ENCODE measurements around the gene MEA1. TPM values are rescaled to one million over a fixed set of nuclear protein-coding genes. Genes with fewer than 3 reads are reported as not detected.

Gene MEA1
- polyA plus RNA-seq, 1 experiment = 86.5 TPM

GRCh38 chr6:43054206-43054943 lies 40.6 kb upstream of the MEA1 start:
- ChIA-PET POLR2A (interaction anchor here (0.6 to 2.6 kb wide), 19 partner anchors 9 to 630 kb away, joined by 3 to 25 read pairs (median 4); partner anchors contain the start of genes CNPY3, CUL9, KLHDC3 and MEA1), CTCF (interaction anchor here (0.6 to 2.3 kb wide), 2 partner anchors 89 to 91 kb away, joined by 6 read pairs; no protein-coding TSS in a partner anchor)
- H3K27me3 ChIP-seq (ENCODE audit: control insufficient read depth, insufficient read depth, low read length) = no peaks in the 10 kb centered on the region
- H3K9me3 ChIP-seq (ENCODE audit: control insufficient read depth, insufficient read depth, low read length) = peaks cover 4% of the 10 kb centered on the region; the same call in 1 of the 2 replicates
- DNase-seq (ENCODE audit: low read depth, low spot score) = no peak
- peak overlapping the region; percentile 89 for H3K4me3 ChIP-seq (ENCODE audit: low read depth, low read length)
- H3K27ac ChIP-seq (ENCODE audit: low read depth, low read length) = peak overlapping the region; percentile 42
- TF ChIP-seq CTCF (IDR thresholded peaks at IDR 0.05; ENCODE audit: low read depth, low read length) = no peak

- no peak for TF ChIP-seq CTCF (IDR thresholded peaks at IDR 0.05; ENCODE audit: low read depth, low read length)
- H3K27ac ChIP-seq (ENCODE audit: low read depth, low read length) = peak within 1 kb of the TSS; percentile 93
- peak within 1 kb of the TSS; percentile 89 for H3K4me3 ChIP-seq (ENCODE audit: low read depth, low read length)
- POLR2A ChIA-PET = interaction anchor here (0.6 to 2.6 kb wide), 19 partner anchors 10 to 629 kb away, joined by 3 to 25 read pairs (median 4); partner anchors contain the start of genes CNPY3, CUL9, KLHDC3 and MEA1
- H3K27me3 ChIP-seq (ENCODE audit: control insufficient read depth, insufficient read depth, low read length) = no peaks in the 10 kb centered on the region
- CTCF ChIA-PET = interaction anchor here (0.6 to 2.3 kb wide), 3 partner anchors 90 to 96 kb away, joined by 5 to 6 read pairs (median 6); no protein-coding TSS in a partner anchor
- peaks cover 4% of the 10 kb centered on the region; the same call in 1 of the 2 replicates for H3K9me3 ChIP-seq (ENCODE audit: control insufficient read depth, insufficient read depth, low read length)
- peak; percentile 85 for DNase-seq (ENCODE audit: low read depth, low spot score)
These were observed 39.9 kb upstream of the MEA1 start, which contains the start of gene CUL7 for GRCh38 chr6:43053545-43054205. CUL7 (minus strand) TSS chr6:43053851; CDS start chr6:43052788, 1,063 bp downstream.

GRCh38 chr6:43052842-43053544 lies 39.2 kb upstream of the MEA1 start:
- Histone ChIP-seq H3K27ac (ENCODE audit: low read depth, low read length) (peak overlapping the region; percentile 93), H3K27me3 (ENCODE audit: control insufficient read depth, insufficient read depth, low read length) (no peaks in the 10 kb centered on the region), H3K4me3 (ENCODE audit: low read depth, low read length) (peak overlapping the region; percentile 89), H3K9me3 (ENCODE audit: control insufficient read depth, insufficient read depth, low read length) (peaks cover 4% of the 10 kb centered on the region; the same call in 1 of the 2 replicates)
- CTCF ChIA-PET = interaction anchor here (0.6 kb wide), 1 partner anchor 95 kb away, joined by 5 read pairs; no protein-coding TSS in a partner anchor
- no peak for TF ChIP-seq CTCF (IDR thresholded peaks at IDR 0.05; ENCODE audit: low read depth, low read length)
- no peak for DNase-seq (ENCODE audit: low read depth, low spot score)
- POLR2A ChIA-PET = interaction anchor here (1.0 to 2.6 kb wide), 6 partner anchors 10 to 129 kb away, joined by 3 to 25 read pairs (median 4); partner anchors contain the start of genes CUL9, KLHDC3 and MEA1

- Histone ChIP-seq H3K9me3 (ENCODE audit: control insufficient read depth, insufficient read depth, low read length) (peaks cover 4% of the 10 kb centered on the region; the same call in 1 of the 2 replicates), H3K4me3 (ENCODE audit: low read depth, low read length) (peak overlapping the region; percentile 89), H3K27ac (ENCODE audit: low read depth, low read length) (peak overlapping the region; percentile 93), H3K27me3 (ENCODE audit: control insufficient read depth, insufficient read depth, low read length) (no peaks in the 10 kb centered on the region)
- DNase-seq (ENCODE audit: low read depth, low spot score) = no peak
- TF ChIP-seq CTCF (IDR thresholded peaks at IDR 0.05; ENCODE audit: low read depth, low read length) = no peak
- CTCF ChIA-PET = no interaction called here
- POLR2A ChIA-PET = interaction anchor here (2.6 kb wide), 1 partner anchor 38 kb away, joined by 25 read pairs; the partner anchor contains the start of genes KLHDC3 and MEA1
These were observed 38.6 kb upstream of the MEA1 start for GRCh38 chr6:43052225-43052841.

Data from AG04450 (cell line).